Hepatocyte (in vitro differentiated cells): Measurements from ENCODE around the gene SPANXD. TPM values are rescaled to one million over a fixed set of nuclear protein-coding genes. Genes with fewer than 3 reads are reported as not detected.

Experiments used
- DNase-seq: peaks from one replicate; pipeline ENCODE4 v3.0.0-alpha.2; 2016; ENCODE audit warnings: low spot score
- H2AFZ ChIP-seq: fragments of 200-600 bp; sonication (generic); 2 replicates; pipeline ENCODE4 v1.6.0; 2016; ENCODE audit warnings: antibody characterized with exemption, mild to moderate bottlenecking
- H3K27ac ChIP-seq: fragments of 200-600 bp; sonication (generic); 2 replicates; pipeline ENCODE4 v1.5.1; 2016; ENCODE audit warnings: mild to moderate bottlenecking
- H3K27me3 ChIP-seq: fragments of 200-600 bp; sonication (generic); 2 replicates; pipeline ENCODE4 v1.6.1; 2016
- H3K36me3 ChIP-seq: fragments of 200-600 bp; sonication (generic); replicated peaks from 2 replicates; pipeline ENCODE4 v1.5.1; 2016; ENCODE audit warnings: low read depth; ENCODE audit not compliant: insufficient read depth
- H3K4me1 ChIP-seq: fragments of 200-600 bp; sonication (generic); 2 replicates; pipeline ENCODE4 v1.5.1; 2016; ENCODE audit warnings: mild to moderate bottlenecking, moderate library complexity; ENCODE audit not compliant: insufficient read depth
- H3K4me2 ChIP-seq: fragments of 200-600 bp; sonication (generic); 2 replicates; pipeline ENCODE4 v1.6.0; 2016
- H3K4me3 ChIP-seq: fragments of 200-600 bp; sonication (generic); 2 replicates; pipeline ENCODE4 v1.5.1; 2016; ENCODE audit warnings: mild to moderate bottlenecking
- H3K79me2 ChIP-seq: fragments of 200-600 bp; sonication (generic); 2 replicates; pipeline ENCODE4 v1.6.0; 2017; ENCODE audit warnings: mild to moderate bottlenecking
- H3K9me2 ChIP-seq: fragments of 200-600 bp; sonication (generic); replicated peaks from 2 replicates; pipeline ENCODE4 v1.6.0; 2017; ENCODE audit warnings: mild to moderate bottlenecking; ENCODE audit not compliant: insufficient read depth
- H3K9me3 ChIP-seq: fragments of 200-600 bp; sonication (generic); 2 replicates; pipeline ENCODE4 v1.5.1; 2016; ENCODE audit warnings: low read depth, mild to moderate bottlenecking
- H4K20me1 ChIP-seq: fragments of 200-600 bp; sonication (generic); 2 replicates; pipeline ENCODE4 v1.6.0; 2016; ENCODE audit warnings: mild to moderate bottlenecking; ENCODE audit not compliant: insufficient read depth, poor library complexity, severe bottlenecking
- CTCF ChIP-seq: fragments of 200-600 bp; sonication (generic); IDR thresholded peaks from 2 replicates; pipeline ENCODE4 v1.5.1; 2016; ENCODE audit warnings: antibody characterized with exemption, mild to moderate bottlenecking; ENCODE audit not compliant: poor library complexity
- EZH2 ChIP-seq: fragments of 200-600 bp; sonication (generic); IDR thresholded peaks from 2 replicates; pipeline ENCODE4 v1.6.1; 2016; ENCODE audit warnings: antibody characterized with exemption, mild to moderate bottlenecking, borderline replicate concordance
- EZH2phosphoT487 ChIP-seq: fragments of 200-600 bp; sonication (generic); IDR thresholded peaks from one replicate; pipeline ENCODE4 v1.6.1; 2018; ENCODE audit warnings: antibody characterized with exemption, mild to moderate bottlenecking, low read depth, moderate library complexity; ENCODE audit not compliant: unreplicated experiment, severe bottlenecking
- WGBS: methylation state at CpG from one replicate; pipeline ENCODE4 v1.1.6; 2016; ENCODE audit warnings: low lambda C conversion rate; ENCODE audit errors: missing lambda C conversion rate; 5-methylcytosine and 5-hydroxymethylcytosine counted together
- polyA plus RNA-seq: library from polyadenylated mRNA; unstranded; fragments of >200 nt; fragmentation: Nextera tagmentation; extraction: Ambion mirVana; gene quantifications from 2 replicates; pipeline ENCODE4 v1.2.1, GENCODE V29; 2016
- total RNA-seq: library from RNA; depleted of rRNA; stranded (reverse); fragments of >200 nt; gene quantifications from 2 replicates; pipeline ENCODE4 v1.2.3, GENCODE V29; 2014

SPANXD gene
- total and polyA plus RNA-seq, 2 experiments from 2014 or later, result not detected

GRCh38 chrX:141662781-141663180, 35.8 kb downstream of the SPANXD start:
- Histone ChIP-seq H4K20me1 (no peaks in the 10 kb centered on the region), H3K9me2 (no peaks in the 10 kb centered on the region), H3K27ac (no peak overlapping the region), H3K4me2 (no peak overlapping the region), H3K4me1 (no peaks in the 10 kb centered on the region), H3K36me3 (no peaks in the 10 kb centered on the region), H3K79me2 (no peaks in the 10 kb centered on the region), H2AFZ (no peak overlapping the region), H3K27me3 (no peaks in the 10 kb centered on the region), H3K4me3 (no peak overlapping the region), H3K9me3 (no peaks in the 10 kb centered on the region)
- DNase-seq, result no peak
- TF ChIP-seq CTCF, result no peak
- no peak for TF ChIP-seq EZH2phosphoT487
- TF ChIP-seq EZH2, result no peak
- 78% methylated on average over 6 of the region's 6 CpGs for WGBS

- Histone ChIP-seq H3K9me2 (no peaks in the 10 kb centered on the region), H4K20me1 (no peaks in the 10 kb centered on the region), H3K4me3 (no peak overlapping the region), H3K4me2 (no peak overlapping the region), H3K36me3 (no peaks in the 10 kb centered on the region), H3K27ac (no peak overlapping the region), H3K27me3 (no peaks in the 10 kb centered on the region), H3K4me1 (no peaks in the 10 kb centered on the region), H3K9me3 (no peaks in the 10 kb centered on the region), H2AFZ (no peak overlapping the region), H3K79me2 (no peaks in the 10 kb centered on the region)
- DNase-seq, result no peak
- 77% methylated on average over 5 of the region's 5 CpGs for WGBS
- TF ChIP-seq EZH2 (no peak), EZH2phosphoT487 (no peak), CTCF (no peak)
Measured at GRCh38 chrX:141652286-141652685, 46.3 kb downstream of the SPANXD start.

Other genes starting within 250 kb of the SPANXD start
- gene SPANXA1, start 114.0 kb downstream of the SPANXD start, total RNA-seq, result not detected in 2 replicates
- gene SPANXA1, start 114.0 kb downstream of the SPANXD start, polyA plus RNA-seq, result not detected in 2 replicates
- gene SPANXA2, start 109.0 kb downstream of the SPANXD start, total RNA-seq, result not detected in 2 replicates
- gene SPANXA2, start 109.0 kb downstream of the SPANXD start, polyA plus RNA-seq, result not detected in 2 replicates
- not detected in 2 replicates for gene MAGEC3, start 139.6 kb upstream of the SPANXD start, total RNA-seq
- 0.40 TPM in 1 of 2 replicates, not detected in the other for gene MAGEC3, start 139.6 kb upstream of the SPANXD start, polyA plus RNA-seq
- not detected in 2 replicates for gene MAGEC1, start 205.2 kb upstream of the SPANXD start, total RNA-seq
- not detected in 2 replicates for gene MAGEC1, start 205.2 kb upstream of the SPANXD start, polyA plus RNA-seq